Ovary (tissue), 3 donors: ENCODE measurements around the gene SORD.
"Not testable (repeated sequence)": the region's sequence is repeated elsewhere in the genome, so short reads cannot be mapped to it uniquely, and the experiment has no call there.

Source experiments
- CTCF ChIP-seq, 3 donors: fragments of 450-650 bp in 2 of 3; fragments of 200-600 bp in 1 of 3; IDR thresholded peaks; one replicate each; pipeline versions ENCODE4 v1.5.1 to v1.8.0; 2016 to 2022; ENCODE audit warnings: antibody characterized with exemption in 3 of 3, mild to moderate bottlenecking in 1 of 3
- EP300 ChIP-seq: sonication (generic); formaldehyde crosslinking; IDR thresholded peaks from one replicate; pipeline ENCODE4 v1.6.1; 2017; ENCODE audit warnings: antibody characterized with exemption
- POLR2A ChIP-seq: fragments of 450-650 bp; IDR thresholded peaks from one replicate; pipeline ENCODE4 v1.6.1; 2017; ENCODE audit warnings: antibody characterized with exemption, mild to moderate bottlenecking, moderate library complexity
- donor health status: DM: no; HTN: no; CAD: no.

- TF ChIP-seq CTCF (IDR thresholded peaks at IDR 0.05); POLR2A; EP300: not testable (repeated sequence)
Observed at GRCh38 chr15:45044270-45044669, 21.3 kb downstream of the SORD start.
